Astrocyte of the hippocampus (primary cell): ENCODE results near the gene TAPT1.
A peak's percentile ranks its signal among the peaks of the same experiment; 100 is the strongest.

Source experiments
- DNase-seq: peaks from one replicate; pipeline ENCODE4 v3.0.0; 2011; ENCODE audit warnings: low read depth, low spot score

TAPT1 gene

DNA sequence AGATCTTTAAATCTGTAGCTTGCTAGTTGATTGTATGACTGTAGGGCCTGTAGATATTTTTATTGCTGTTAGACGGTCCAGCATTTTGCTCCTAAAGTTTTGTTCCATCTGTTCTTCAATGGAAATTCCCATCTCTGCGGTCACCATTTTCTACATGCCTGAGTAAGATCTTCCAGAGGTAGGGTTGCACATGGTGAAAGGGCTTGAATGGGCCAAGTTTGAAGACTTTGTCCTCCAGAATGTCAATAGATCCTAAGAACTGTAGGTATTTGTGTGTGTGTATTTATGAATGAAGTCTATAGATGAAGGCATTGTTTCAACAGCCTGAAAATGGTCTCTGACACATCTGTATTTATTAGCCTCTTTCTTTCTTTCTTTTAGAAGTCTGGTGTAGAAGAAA lies 22.3 kb upstream of the TAPT1 start:
- DNase-seq = no peak

DNA sequence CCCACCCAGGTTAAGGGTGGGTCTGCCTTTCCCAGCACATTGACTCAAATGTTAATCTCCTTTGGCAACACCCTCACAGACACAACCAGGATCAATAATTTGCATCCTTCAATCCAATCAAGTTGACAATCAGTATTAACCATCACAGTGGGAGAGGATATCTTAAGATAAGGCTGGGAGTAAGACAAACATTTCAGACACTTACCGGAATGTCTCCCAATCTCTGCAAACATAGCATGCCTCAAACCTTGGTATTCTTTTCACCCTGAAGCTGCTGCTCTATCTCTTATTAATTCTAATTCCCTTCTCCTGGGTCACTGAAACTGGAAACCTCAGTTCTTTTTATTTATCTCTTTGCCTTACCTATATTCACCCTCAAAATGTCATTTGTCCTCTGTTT lies 19.0 kb upstream of the TAPT1 start:
- DNase-seq = no peak

GRCh38 chr4:16243285-16243684 lies 17.0 kb upstream of the TAPT1 start:
- DNase-seq = no peak

- no peak for DNase-seq
Measured at GRCh38 chr4:16240300-16240699, 14.0 kb upstream of the TAPT1 start.

- no peak for DNase-seq
Measured at GRCh38 chr4:16239086-16239485, 12.8 kb upstream of the TAPT1 start.

DNA sequence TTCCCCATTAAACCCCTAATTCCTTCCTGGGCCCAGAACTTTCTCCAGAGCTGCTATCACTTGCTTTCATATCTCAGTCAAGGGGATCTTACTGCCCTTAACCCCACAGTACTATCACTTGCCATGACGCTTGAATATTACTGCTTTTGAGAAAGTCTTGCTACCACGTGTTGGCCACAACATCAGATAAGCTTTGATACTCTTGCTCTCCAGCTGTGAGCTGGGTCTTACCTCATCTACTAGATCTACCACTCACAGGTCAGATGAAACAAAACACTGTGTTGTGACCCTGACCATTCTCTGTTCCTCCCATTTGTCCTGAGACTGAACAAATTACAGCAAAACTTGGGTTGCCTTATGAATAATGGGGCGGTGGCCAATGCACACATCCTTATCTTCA lies 12.1 kb upstream of the TAPT1 start:
- DNase-seq = no peak

DNA sequence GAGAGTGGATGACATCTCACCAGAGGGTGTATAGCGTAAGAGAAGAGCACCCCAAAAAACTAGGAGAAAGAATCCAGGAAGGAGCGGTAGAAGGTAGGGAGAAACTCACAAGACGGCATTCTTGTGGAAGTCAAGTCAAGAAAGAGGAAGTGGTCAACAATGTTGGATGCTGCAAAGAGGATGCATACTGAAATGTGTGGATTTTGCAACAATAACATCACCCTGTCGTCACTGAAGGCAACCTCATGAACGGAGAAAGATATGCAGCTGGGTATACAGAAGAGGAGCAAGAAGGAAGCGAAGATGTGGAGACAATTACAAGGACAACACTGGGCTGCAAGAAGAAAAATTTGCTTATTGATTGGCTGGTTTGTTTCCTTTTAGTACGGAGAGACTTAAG lies 11.4 kb upstream of the TAPT1 start:
- no peak for DNase-seq

DNA sequence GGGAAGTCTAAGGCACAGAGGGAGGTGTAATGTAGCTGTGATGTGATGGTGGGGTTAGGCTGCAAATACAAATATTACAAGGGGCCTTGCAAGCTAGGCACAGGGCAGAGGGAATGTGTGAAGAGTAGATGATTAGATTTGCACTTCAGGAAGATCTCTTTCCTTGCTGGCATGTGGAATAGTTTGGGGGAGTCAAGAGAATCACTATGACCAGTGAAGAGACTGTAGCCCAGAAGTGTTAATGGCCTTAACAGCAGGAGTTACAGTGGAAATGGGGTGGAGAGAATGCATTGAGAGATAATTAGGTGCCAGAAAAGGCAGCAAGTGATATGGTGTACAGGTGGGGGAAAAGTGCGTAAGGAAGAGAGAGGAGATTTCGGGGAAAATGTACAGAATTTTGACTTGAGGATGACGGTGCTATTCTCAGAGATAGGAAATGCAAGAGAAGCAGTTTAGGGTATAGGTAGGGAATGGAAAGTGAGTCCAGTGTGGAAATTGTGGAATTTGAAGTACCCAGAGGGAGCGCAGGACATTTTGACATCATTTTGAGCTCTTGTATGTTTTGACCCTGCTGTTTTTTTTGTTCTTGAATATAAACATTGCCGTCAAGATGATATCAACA lies 10.2 kb upstream of the TAPT1 start:
- DNase-seq = no peak

- DNase-seq = no peak
Measured at GRCh38 chr4:16235209-16235608, 8.9 kb upstream of the TAPT1 start.

GRCh38 chr4:16233569-16234177 lies 7.4 kb upstream of the TAPT1 start:
- no peak for DNase-seq

GRCh38 chr4:16231570-16232245 lies 5.4 kb upstream of the TAPT1 start:
- DNase-seq = no peak

- no peak for DNase-seq
Measured at GRCh38 chr4:16230308-16230707, 4.0 kb upstream of the TAPT1 start.

- no peak for DNase-seq
Measured at GRCh38 chr4:16229604-16230003, 3.3 kb upstream of the TAPT1 start.

DNA sequence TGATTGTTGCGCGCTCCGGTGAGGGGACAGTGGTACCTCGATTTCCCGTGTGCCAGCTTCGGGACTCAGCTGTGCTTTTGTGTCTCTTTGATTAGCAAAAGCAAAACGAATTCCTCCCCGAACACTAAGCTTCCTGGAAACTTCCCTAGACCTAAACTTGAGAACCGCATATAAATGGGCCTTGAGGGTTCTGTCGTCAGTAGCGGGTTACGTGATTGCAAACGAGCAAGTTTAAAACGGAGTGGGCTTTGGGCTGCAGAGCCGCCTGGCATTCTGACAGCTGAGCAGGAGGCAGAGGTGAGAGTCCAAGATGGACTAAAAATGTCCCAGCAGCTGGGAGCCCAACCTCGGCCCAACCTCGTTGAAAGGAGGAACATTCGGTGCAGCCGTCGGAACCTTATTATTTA lies 1.2 kb upstream of the TAPT1 start:
- DNase-seq = peak; percentile 54

GRCh38 chr4:16226816-16227461 lies 668 bp upstream of the TAPT1 start:
- peak; percentile 71 for DNase-seq

DNA sequence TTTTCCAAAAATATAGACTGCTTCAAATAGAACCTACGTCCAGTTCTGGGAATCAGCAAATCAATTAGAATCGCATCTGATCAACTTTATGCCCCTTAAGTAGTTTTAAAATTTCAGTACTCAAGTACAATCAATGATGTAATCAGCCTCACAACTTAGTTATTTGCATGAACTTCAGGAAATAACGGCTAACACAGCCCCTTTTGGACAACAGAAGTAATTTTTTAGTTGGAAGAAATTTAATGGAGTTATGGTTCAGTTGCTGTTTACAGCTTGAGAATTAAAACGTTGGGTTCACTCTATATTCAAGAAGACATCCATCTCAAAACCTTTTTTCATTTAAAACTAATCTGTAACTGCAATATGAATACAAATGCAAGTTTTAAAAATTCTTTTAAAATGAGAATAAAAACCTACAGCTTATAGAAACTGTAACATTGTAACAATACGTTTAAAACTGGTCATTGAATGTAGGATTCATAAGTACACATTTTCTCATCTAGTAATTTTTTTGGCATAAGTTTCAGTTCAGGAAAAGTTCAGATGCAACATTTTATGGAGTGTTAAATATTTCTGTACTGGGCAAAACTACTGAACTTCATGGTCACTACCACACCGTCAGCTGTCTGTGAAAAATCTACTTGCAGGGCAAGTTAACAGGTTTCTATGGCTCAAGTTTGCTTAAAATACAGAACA lies 956 bp downstream of the TAPT1 start:
- peak; percentile 35 for DNase-seq

DNA sequence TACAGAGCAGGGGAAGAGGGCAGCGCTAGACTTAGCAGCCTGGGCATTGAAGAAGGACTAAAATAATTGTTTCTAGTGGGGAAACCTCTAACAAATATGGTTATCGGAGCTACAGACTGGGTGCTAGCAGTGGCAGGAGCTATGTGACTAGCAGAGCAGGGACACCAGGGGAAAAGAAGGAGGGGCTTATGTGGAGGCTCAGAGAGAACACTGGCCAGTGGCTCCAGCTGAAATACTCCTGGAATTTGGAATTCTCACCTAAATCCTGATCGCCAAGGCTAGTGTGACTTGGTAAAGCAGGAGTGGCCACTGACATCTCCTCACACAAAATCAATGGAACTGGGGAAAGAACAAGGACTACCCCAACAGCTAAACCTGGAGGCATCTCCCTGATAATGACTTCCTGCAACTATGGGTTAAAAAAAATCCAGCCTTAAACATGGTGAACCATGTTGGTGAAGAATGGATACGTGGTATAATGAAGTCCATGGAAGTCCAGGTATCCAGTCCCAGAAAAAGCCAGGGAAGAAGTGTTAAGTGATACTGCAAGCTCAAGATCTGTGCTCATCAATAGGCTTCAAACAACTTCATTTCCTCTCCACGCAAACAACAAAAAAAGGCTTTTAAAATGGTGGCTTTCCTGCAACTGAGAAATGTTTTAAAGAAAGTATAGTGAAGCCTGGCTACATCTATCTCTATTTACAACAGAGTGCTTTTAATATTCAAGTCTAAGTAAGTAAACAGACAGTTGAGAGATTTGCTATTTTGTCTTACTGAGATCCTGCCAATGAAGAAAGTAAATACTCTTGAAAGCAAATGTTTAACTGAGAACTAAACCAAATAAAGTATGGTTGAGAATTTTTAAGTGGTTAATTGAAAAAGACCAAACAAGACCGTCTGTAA lies 1.8 kb downstream of the TAPT1 start:
- DNase-seq = no peak

GRCh38 chr4:16222957-16223527 lies 3.2 kb downstream of the TAPT1 start:
- no peak for DNase-seq

- DNase-seq = no peak
Measured at GRCh38 chr4:16218950-16219349, 7.3 kb downstream of the TAPT1 start.

- no peak for DNase-seq
Measured at GRCh38 chr4:16217300-16218051, 8.8 kb downstream of the TAPT1 start.
